Bronchial smooth muscle cell (primary cell): Measurements from ENCODE around the gene TMA16. TPM values are rescaled to one million over a fixed set of nuclear protein-coding genes. Genes with fewer than 3 reads are reported as not detected.

Source experiments
- total RNA-seq: library from RNA; depleted of rRNA; stranded (reverse); fragments of >200 nt; gene quantifications from 2 replicates; pipeline ENCODE4 v1.2.1, GENCODE V29; 2014

TMA16 gene
- total RNA-seq, result 16.3 and 22.7 TPM in 2 replicates

GRCh38 chr4:163494360-163495241 lies at the start of gene TMA16:
Gene TMA16, plus strand, starts transcription at chr4:163494690. Its CDS starts 112 bp downstream, at chr4:163494802.

GRCh38 chr4:163473576-163473975 lies 20.9 kb upstream of the TMA16 start, which contains the start of gene TKTL2:
Gene TKTL2, minus strand, starts transcription at chr4:163473754. Its CDS starts 20 bp downstream, at chr4:163473734.

Other genes starting within 250 kb of the TMA16 start
- gene NPY1R, start 162.1 kb upstream of the TMA16 start, total RNA-seq, result not detected in 2 replicates
- not detected in 2 replicates for gene NPY5R, start 150.8 kb upstream of the TMA16 start, total RNA-seq
- not detected in 2 replicates for gene TKTL2, start 20.9 kb upstream of the TMA16 start, total RNA-seq